ENCODE data around the gene FGF5.

- no peak for TF ChIP-seq CTCF (IDR thresholded peaks at IDR 0.05)
- no peak for TF ChIP-seq POLR2A (IDR thresholded peaks at IDR 0.05)
Observed at GRCh38 chr4:80324171-80324570, 57.7 kb downstream of the FGF5 start.

All from lower leg skin (tissue), 3 donors.